RWPE1 (cell line): Measurements from ENCODE around the gene PDS5B.

Source experiments
- CTCF ChIA-PET: fragments of 350-600 bp; sonication (Branson Sonifier 250); formaldehyde crosslinking; extraction: SDS; loops from one replicate; lab custom pipeline; 2021; lab: Yijun Ruan, JAX
- POLR2A ChIA-PET: fragments of 400-600 bp; formaldehyde crosslinking; extraction: SDS; loops from one replicate; lab custom pipeline; 2020; ENCODE audit warnings: antibody characterized with exemption; ENCODE audit not compliant: low non-redundant PET; lab: Yijun Ruan, JAX
- DNase-seq: peaks from one replicate; pipeline ENCODE4 v3.0.0; 2012; ENCODE audit warnings: low spot score
- H3K27ac ChIP-seq: fragments of 450-650 bp; 2 replicates; pipeline ENCODE4 v1.5.1; 2017
- TF ChIP-seq, protein P1 (sequence below): fragments of 450-650 bp; conservative IDR thresholded peaks from 2 replicates; pipeline ENCODE4 v1.5.1; 2017; ENCODE audit warnings: low read depth, mild to moderate bottlenecking

PDS5B gene

DNA sequence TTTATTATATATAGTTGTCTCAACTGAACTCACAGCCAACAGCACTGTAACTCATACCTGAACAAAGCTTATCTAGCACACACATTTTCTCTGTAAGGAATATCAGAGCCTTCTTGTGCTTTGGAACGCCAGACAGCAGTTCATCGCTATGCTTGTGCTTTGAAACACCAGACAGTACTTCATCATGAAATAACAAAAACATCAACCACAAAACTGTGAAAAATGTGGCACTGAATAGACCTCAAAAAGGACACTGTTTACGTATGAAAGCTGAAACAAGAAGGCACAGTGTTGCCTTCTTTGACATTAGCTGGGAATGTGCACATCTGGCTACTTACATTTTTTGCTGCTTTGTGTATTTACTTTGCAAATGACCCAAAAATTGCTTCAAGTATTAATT lies 160.2 kb downstream of the PDS5B start:
- H3K27ac ChIP-seq, result no peak overlapping the region
- ChIA-PET CTCF (no interaction called here), POLR2A (no interaction called here)
- DNase-seq, result no peak
- TF ChIP-seq, protein P1, sequence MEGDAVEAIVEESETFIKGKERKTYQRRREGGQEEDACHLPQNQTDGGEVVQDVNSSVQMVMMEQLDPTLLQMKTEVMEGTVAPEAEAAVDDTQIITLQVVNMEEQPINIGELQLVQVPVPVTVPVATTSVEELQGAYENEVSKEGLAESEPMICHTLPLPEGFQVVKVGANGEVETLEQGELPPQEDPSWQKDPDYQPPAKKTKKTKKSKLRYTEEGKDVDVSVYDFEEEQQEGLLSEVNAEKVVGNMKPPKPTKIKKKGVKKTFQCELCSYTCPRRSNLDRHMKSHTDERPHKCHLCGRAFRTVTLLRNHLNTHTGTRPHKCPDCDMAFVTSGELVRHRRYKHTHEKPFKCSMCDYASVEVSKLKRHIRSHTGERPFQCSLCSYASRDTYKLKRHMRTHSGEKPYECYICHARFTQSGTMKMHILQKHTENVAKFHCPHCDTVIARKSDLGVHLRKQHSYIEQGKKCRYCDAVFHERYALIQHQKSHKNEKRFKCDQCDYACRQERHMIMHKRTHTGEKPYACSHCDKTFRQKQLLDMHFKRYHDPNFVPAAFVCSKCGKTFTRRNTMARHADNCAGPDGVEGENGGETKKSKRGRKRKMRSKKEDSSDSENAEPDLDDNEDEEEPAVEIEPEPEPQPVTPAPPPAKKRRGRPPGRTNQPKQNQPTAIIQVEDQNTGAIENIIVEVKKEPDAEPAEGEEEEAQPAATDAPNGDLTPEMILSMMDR, result no peak

DNA sequence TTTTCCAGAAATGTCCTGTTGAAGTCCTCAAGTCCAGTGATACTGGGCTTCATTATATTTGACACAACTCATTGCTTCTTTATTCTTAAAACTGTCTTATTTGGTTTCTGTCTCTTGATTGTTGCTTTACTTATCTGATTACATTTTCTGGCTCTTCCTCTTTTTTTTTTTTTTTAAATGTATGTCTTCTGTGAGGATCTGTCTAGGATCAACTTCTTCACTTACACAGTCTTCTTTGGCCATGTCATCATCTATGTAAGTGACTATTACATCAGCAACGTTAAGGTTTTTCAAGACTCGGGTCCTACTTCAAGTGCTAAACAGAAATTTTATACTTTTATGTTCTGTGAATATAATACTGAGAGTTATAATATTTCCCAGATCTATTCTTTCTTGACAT lies 162.1 kb downstream of the PDS5B start:
- ChIA-PET POLR2A (no interaction called here), CTCF (no interaction called here)
- H3K27ac ChIP-seq, result no peak overlapping the region
- DNase-seq, result no peak
- TF ChIP-seq, protein P1, result no peak

DNA sequence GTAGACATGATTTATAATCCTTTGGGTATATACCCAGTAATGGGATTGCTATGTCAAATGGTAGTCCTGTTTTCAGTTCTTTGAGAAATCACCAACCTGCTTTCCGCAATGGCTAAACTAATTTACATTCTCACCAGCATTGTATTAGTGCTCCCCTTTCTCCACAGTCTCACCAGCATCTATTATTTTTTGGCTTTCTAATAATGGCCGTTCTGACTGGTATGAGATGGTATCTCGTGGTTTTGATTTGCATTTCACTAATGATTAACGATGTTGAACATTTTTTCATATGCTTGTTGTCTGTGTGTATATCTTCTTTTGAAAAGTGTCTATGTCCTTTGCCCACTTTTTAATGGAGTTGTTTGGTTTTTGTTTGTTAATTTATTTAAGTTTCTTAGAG lies 165.1 kb downstream of the PDS5B start:
- ChIA-PET POLR2A (no interaction called here), CTCF (interaction anchor here (0.5 kb wide), 1 partner anchor 56 kb away, joined by 3 read pairs; no protein-coding TSS in a partner anchor)
- H3K27ac ChIP-seq, result no peak overlapping the region
- DNase-seq, result no peak
- TF ChIP-seq, protein P1, result no peak

DNA sequence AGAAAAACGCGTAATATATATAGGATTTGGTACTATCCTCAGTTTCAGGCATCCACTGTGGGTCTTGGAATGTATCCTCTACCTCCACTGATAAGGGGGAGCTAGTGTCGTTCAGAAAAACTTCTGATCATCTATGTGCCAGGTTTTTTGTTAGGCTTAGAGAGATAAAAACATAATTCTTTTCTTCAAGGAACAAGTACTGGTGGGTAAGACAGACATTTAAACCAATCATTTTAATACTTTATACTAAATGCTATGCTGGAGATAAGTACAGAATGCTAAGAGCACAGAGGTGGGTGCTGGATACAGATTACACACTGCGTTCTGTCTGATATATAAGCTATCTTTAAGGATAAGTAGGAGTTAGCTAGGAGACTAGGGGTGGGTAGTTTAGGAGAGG lies 166.1 kb downstream of the PDS5B start:
- DNase-seq, result no peak
- TF ChIP-seq, protein P1, result no peak
- ChIA-PET POLR2A (no interaction called here), CTCF (interaction anchor here (0.6 kb wide), 1 partner anchor 110 kb away, joined by 4 read pairs; no protein-coding TSS in a partner anchor)
- H3K27ac ChIP-seq, result no peak overlapping the region

DNA sequence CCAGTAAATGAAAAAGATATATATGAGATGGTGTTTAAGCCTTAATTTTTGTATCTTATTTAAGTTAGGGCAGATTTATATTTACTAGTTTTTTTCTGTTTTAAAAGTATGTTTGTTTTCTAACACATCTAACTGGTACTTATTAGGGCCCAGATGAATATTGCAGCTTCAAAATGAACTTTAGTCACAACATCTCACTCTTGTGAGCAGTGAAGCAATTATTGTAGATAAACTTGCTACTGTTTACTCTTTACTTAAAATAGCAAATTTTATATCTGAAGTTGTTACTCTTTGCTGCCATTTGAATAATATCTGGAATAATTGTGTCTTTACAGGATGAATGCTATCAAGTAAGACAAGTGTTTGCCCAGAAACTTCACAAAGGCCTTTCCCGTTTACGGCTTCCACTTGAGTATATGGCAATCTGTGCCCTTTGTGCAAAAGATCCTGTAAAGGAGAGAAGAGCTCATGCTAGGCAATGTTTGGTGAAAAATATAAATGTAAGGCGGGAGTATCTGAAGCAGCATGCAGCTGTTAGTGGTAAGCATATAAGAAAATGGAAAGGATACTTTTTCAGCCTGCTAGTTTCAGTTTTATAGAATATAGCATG lies 166.8 kb downstream of the PDS5B start:
- no peak overlapping the region for H3K27ac ChIP-seq
- DNase-seq, result no peak
- ChIA-PET CTCF (no interaction called here), POLR2A (no interaction called here)
- TF ChIP-seq, protein P1, result no peak

DNA sequence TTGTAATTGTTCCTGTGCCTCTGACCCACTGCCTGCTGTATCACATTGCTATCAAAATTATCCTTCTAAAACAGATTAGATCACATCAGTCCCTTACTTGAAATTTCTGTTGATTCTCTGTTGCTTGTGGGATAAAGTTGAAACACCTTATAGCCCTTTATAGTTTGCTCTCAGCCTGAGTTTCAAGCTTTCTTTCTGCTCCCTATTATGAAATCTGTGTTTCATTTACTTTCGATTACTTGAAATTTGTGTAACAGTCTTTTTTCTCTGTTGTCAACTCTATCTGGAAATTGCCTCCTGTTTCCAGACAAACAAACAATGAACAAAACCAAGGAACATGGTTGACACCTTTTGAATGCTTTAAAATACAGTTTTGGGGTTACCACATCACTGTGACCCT lies 167.9 kb downstream of the PDS5B start:
- TF ChIP-seq, protein P1, result no peak
- ChIA-PET CTCF (no interaction called here), POLR2A (no interaction called here)
- no peak overlapping the region for H3K27ac ChIP-seq
- DNase-seq, result no peak
